NCI-H748 (cell line): ENCODE results near the gene OMD.

Source experiments
- DNase-seq: peaks from one replicate; lab custom pipeline; 2025; ENCODE audit not compliant: unreplicated experiment; lab: John Stamatoyannopoulos, UW

The OMD gene

DNA sequence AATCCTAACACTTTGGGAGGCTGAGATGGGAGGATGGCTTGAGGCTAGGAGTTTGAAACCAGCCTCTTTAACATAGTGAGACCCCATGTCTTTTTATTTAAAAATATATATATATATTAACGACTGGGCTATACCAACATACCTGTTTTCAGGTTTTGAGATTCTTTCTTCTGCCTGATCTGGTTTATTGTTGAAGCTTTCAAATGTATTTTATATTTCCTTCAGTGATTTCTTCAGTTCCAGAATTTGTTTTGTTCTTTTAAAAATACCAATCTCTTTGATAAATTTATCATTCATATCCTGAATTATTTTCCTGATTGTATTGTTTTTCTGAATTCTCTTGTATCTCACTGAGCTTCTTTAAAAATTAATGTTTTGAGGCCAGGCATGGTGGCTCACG lies 51.1 kb downstream of the OMD start:
- no peak for DNase-seq

DNA sequence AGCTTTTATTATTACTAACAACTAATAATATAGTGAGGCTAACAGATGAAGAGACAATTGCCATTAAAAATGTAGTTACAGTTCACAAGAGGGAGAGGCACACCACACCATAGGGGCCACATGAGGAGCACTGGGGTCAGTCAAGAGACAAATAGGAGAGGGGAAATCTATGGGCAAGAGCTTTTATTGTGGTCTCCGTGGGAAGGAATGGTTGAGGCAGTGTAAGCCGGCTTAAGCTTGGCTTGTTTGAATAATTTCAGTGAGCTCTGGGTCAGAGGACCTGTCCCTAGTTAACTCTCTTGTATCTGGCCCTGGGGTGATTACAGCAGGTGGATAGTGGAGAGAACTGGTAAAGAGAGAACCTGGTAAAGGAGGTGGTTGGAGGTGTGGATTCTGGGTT lies 55.2 kb downstream of the OMD start:
- no peak for DNase-seq
